K562 (cell line): ENCODE data around the gene ITPR3.

Experiments used
- CTCF ChIP-seq, 3 experiments: IDR thresholded peaks in 2 of 3; conservative IDR thresholded peaks in 1 of 3; 2 replicates each; pipeline ENCODE4 v1.5.1; 2011 to 2012; ENCODE audit warnings: low read length in 3 of 3, mild to moderate bottlenecking in 3 of 3, control low read depth in 2 of 3, improper control_type of control experiment in 1 of 3, inconsistent platforms in 1 of 3, low read depth in 1 of 3, mixed read lengths in 1 of 3, moderate library complexity in 1 of 3; ENCODE audit not compliant: insufficient read depth in 2 of 3
- PHF8 ChIP-seq: fragments of 200-600 bp; sonication (generic); IDR thresholded peaks from 2 replicates; pipeline ENCODE4 v1.6.1; 2012; ENCODE audit warnings: mixed run types, mild to moderate bottlenecking, inconsistent platforms, low read length, moderate library complexity, borderline replicate concordance

GRCh38 chr6:33661106-33661838 is 40.1 kb downstream of the ITPR3 start:
- no peak for TF ChIP-seq CTCF (IDR thresholded peaks at IDR 0.05 in 2 of 3, conservative IDR thresholded peaks at IDR 0.05 in 1 of 3; ENCODE audit: insufficient read depth in 2 of 3, low read depth in 1 of 3, low read length in 3 of 3)
- TF ChIP-seq PHF8 = no peak
